Osteoblast (primary cell): ENCODE measurements around the gene ELAVL2. TPM values are rescaled to one million over a fixed set of nuclear protein-coding genes. Genes with fewer than 3 reads are reported as not detected.

Source experiments
- DNase-seq: peaks from one replicate; pipeline ENCODE4 v3.0.0; 2011; ENCODE audit warnings: low spot score, mixed read lengths; ENCODE audit not compliant: insufficient read length; ENCODE audit errors: missing footprints
- H2AFZ ChIP-seq: 2 replicates; pipeline ENCODE4 v1.6.0; 2011; ENCODE audit warnings: mild to moderate bottlenecking, low read length
- H3K27ac ChIP-seq: 2 replicates; pipeline ENCODE4 v1.5.1; 2011; ENCODE audit warnings: mild to moderate bottlenecking, low read depth, low read length, moderate library complexity
- H3K27me3 ChIP-seq: 2 replicates; pipeline ENCODE4 v1.6.0; 2012; ENCODE audit warnings: mild to moderate bottlenecking, control low read depth, inconsistent platforms, low read length, moderate library complexity; ENCODE audit not compliant: insufficient read depth
- H3K36me3 ChIP-seq: 2 replicates; pipeline ENCODE4 v1.5.1; 2011; ENCODE audit warnings: mild to moderate bottlenecking, low read length, control low read depth, moderate library complexity; ENCODE audit not compliant: insufficient read depth
- H3K4me1 ChIP-seq: 2 replicates; pipeline ENCODE4 v1.5.1; 2011; ENCODE audit warnings: mild to moderate bottlenecking, low read length, control low read depth, moderate library complexity; ENCODE audit not compliant: insufficient read depth
- H3K4me2 ChIP-seq: 2 replicates; pipeline ENCODE4 v1.6.0; 2011; ENCODE audit warnings: mild to moderate bottlenecking, low read length; ENCODE audit not compliant: insufficient read depth
- H3K4me3 ChIP-seq: fragments of 200-600 bp; sonication (generic); 3 replicates; pipeline ENCODE4 v1.5.1; 2012; ENCODE audit warnings: mild to moderate bottlenecking, low read length, inconsistent platforms; ENCODE audit not compliant: insufficient read depth
- H3K79me2 ChIP-seq: 2 replicates; pipeline ENCODE4 v1.6.0; 2012; ENCODE audit warnings: mild to moderate bottlenecking, low read length, control low read depth, inconsistent platforms; ENCODE audit not compliant: insufficient read depth
- H3K9me3 ChIP-seq: 2 replicates; pipeline ENCODE4 v1.5.1; 2011; ENCODE audit warnings: low read depth, low read length, control low read depth
- H4K20me1 ChIP-seq: 2 replicates; pipeline ENCODE4 v1.6.0; 2012; ENCODE audit warnings: mild to moderate bottlenecking, low read length, control low read depth; ENCODE audit not compliant: insufficient read depth
- total RNA-seq: library from RNA; depleted of rRNA; stranded (reverse); fragments of >200 nt; gene quantifications from 2 replicates; pipeline ENCODE4 v1.2.3, GENCODE V29; 2012
- TF ChIP-seq, protein P1 (sequence below): IDR thresholded peaks from 2 replicates; pipeline ENCODE4 v1.5.1; 2011; ENCODE audit warnings: mild to moderate bottlenecking, low read depth, low read length, moderate library complexity; ENCODE audit errors: extremely low read depth

ELAVL2 gene
- total RNA-seq, 1 donor: 0.36 TPM

DNA sequence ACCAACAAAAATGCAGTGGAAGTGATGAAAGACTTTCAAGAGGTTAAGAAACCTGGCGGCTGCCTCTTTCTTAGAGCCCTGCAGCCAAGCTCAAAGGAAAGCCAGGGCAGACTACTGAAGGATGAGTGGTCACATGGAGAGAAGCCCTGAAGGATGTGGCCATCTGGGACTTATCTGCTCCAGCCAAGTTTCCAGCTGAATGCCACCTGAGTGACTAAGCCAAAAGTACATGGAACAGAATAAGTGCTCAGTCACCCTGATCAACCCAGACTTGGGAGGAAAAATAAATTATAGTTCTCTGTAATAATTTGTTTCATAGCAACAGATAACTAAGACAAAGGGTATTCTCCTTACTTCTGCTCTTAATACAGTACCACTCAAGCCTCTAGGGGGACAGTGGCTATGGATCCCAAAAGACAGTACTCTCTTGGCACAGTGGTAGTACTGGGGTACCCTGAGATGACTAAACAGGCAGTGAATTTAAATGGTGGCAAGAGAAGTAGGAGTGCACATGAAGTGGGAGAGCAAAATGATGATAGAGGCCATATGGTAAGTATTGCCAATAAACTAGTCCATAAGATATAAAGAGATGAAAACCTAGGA, 182.3 kb downstream of the ELAVL2 start:
- no peaks in the 10 kb centered on the region for H3K9me3 ChIP-seq
- TF ChIP-seq, protein P1, sequence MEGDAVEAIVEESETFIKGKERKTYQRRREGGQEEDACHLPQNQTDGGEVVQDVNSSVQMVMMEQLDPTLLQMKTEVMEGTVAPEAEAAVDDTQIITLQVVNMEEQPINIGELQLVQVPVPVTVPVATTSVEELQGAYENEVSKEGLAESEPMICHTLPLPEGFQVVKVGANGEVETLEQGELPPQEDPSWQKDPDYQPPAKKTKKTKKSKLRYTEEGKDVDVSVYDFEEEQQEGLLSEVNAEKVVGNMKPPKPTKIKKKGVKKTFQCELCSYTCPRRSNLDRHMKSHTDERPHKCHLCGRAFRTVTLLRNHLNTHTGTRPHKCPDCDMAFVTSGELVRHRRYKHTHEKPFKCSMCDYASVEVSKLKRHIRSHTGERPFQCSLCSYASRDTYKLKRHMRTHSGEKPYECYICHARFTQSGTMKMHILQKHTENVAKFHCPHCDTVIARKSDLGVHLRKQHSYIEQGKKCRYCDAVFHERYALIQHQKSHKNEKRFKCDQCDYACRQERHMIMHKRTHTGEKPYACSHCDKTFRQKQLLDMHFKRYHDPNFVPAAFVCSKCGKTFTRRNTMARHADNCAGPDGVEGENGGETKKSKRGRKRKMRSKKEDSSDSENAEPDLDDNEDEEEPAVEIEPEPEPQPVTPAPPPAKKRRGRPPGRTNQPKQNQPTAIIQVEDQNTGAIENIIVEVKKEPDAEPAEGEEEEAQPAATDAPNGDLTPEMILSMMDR: no peak
- no peaks in the 10 kb centered on the region for H3K27me3 ChIP-seq
- H3K4me2 ChIP-seq: no peak overlapping the region
- no peaks in the 10 kb centered on the region for H3K79me2 ChIP-seq
- no peaks in the 10 kb centered on the region for H3K36me3 ChIP-seq
- no peak overlapping the region for H3K4me3 ChIP-seq
- H3K27ac ChIP-seq: no peak overlapping the region
- H4K20me1 ChIP-seq: no peaks in the 10 kb centered on the region
- no peak overlapping the region for H2AFZ ChIP-seq
- DNase-seq: no peak
- no peaks in the 10 kb centered on the region for H3K4me1 ChIP-seq
